IMR-90 (cell line): Measurements from ENCODE around the gene MACF1. TPM values are rescaled to one million over a fixed set of nuclear protein-coding genes. Genes with fewer than 3 reads are reported as not detected.

Experiments used
- ATAC-seq: fragments of 200-7000 bp; cut with Tn5 transposase; 2 replicates; pipeline ENCODE4 v1.9.1; 2020; ENCODE audit warnings: low read depth, mild to moderate bottlenecking, moderate library complexity
- BruUV-seq: library from RNA; stranded (reverse); fragments of 400-500 nt; replicated peaks from 2 replicates; lab custom pipeline; 2021; lab: Mats Ljungman, UMichigan
- CTCF ChIA-PET: fragments of 300-600 bp; formaldehyde crosslinking; extraction: SDS; loops from one replicate; lab custom pipeline; 2021; ENCODE audit warnings: antibody characterized with exemption; lab: Yijun Ruan, JAX
- POLR2A ChIA-PET: fragments of 300-600 bp; sonication (Branson Sonifier 250); formaldehyde crosslinking; loops from one replicate; lab custom pipeline; 2022; ENCODE audit warnings: antibody characterized with exemption; ENCODE audit not compliant: unreplicated experiment; lab: Charles Lee
- DNase-seq: peaks from one replicate; pipeline ENCODE4 v3.0.0; 2013
- H2AFZ ChIP-seq: replicated peaks from 2 replicates; pipeline ENCODE3; 2013; ENCODE audit warnings: low read length, mild to moderate bottlenecking; ENCODE audit not compliant: poor library complexity
- H2AK5ac ChIP-seq: 2 replicates; pipeline ENCODE4 v1.6.1; 2013; ENCODE audit warnings: low read depth, low read length, inconsistent platforms
- H2AK9ac ChIP-seq: replicated peaks from 2 replicates; pipeline ENCODE3; 2013; ENCODE audit warnings: mild to moderate bottlenecking, low read depth, low read length, moderate library complexity; ENCODE audit not compliant: poor library complexity
- H2BK120ac ChIP-seq: 2 replicates; pipeline ENCODE4 v1.6.1; 2013; ENCODE audit warnings: low read depth, low read length, inconsistent platforms
- H2BK15ac ChIP-seq: 3 replicates; pipeline ENCODE4 v1.6.1; 2013; ENCODE audit warnings: low read depth, low read length, inconsistent platforms
- H2BK20ac ChIP-seq: 2 replicates; pipeline ENCODE4 v1.6.1; 2013; ENCODE audit warnings: low read depth, mild to moderate bottlenecking, inconsistent platforms, low read length, moderate library complexity
- H2BK5ac ChIP-seq: 2 replicates; pipeline ENCODE4 v1.6.1; 2013; ENCODE audit warnings: mild to moderate bottlenecking, low read depth, low read length, inconsistent platforms; ENCODE audit not compliant: poor library complexity, severe bottlenecking
- H3K14ac ChIP-seq: replicated peaks from 2 replicates; pipeline ENCODE4 v1.6.1; 2013; ENCODE audit warnings: low read depth, low read length, inconsistent platforms
- H3K18ac ChIP-seq: 2 replicates; pipeline ENCODE4 v1.6.1; 2013; ENCODE audit warnings: low read depth, low read length, control low read depth
- H3K23ac ChIP-seq: 2 replicates; pipeline ENCODE4 v1.6.1; 2013; ENCODE audit warnings: low read depth, low read length, inconsistent platforms
- H3K27ac ChIP-seq: 2 replicates; pipeline ENCODE4 v1.5.1; 2013; ENCODE audit warnings: mild to moderate bottlenecking, control low read depth, low read length; ENCODE audit not compliant: insufficient read depth
- H3K27me3 ChIP-seq: 2 replicates; pipeline ENCODE4 v1.6.1; 2013; ENCODE audit warnings: low read length; ENCODE audit not compliant: control insufficient read depth, insufficient read depth
- H3K36me3 ChIP-seq: 2 replicates; pipeline ENCODE4 v1.6.1; 2013; ENCODE audit warnings: low read length, mixed read lengths; ENCODE audit not compliant: control insufficient read depth, insufficient read depth
- H3K4ac ChIP-seq: 2 replicates; pipeline ENCODE4 v1.6.1; 2013; ENCODE audit warnings: low read depth, low read length, inconsistent platforms
- H3K4me1 ChIP-seq: 2 replicates; pipeline ENCODE4 v1.6.1; 2013; ENCODE audit warnings: low read length, mixed read lengths; ENCODE audit not compliant: control insufficient read depth, insufficient read depth
- H3K4me2 ChIP-seq: 2 replicates; pipeline ENCODE4 v1.6.1; 2013; ENCODE audit warnings: low read depth, mild to moderate bottlenecking, control low read depth, low read length, moderate library complexity
- H3K4me3 ChIP-seq: 2 replicates; pipeline ENCODE4 v1.5.1; 2013; ENCODE audit warnings: low read depth, mild to moderate bottlenecking, control low read depth, low read length, moderate library complexity; ENCODE audit not compliant: insufficient read depth
- H3K56ac ChIP-seq: 2 replicates; pipeline ENCODE4 v1.6.1; 2013; ENCODE audit warnings: low read length, inconsistent platforms; ENCODE audit not compliant: insufficient read depth; ENCODE audit errors: extremely low read depth
- H3K79me1 ChIP-seq, 2 experiments: 2 replicates each; pipeline ENCODE4 v1.6.1; 2013; ENCODE audit warnings: low read length in 2 of 2, inconsistent platforms in 1 of 2, low read depth in 1 of 2
- H3K9ac ChIP-seq: 2 replicates; pipeline ENCODE4 v1.6.1; 2013; ENCODE audit warnings: low read depth, low read length, control low read depth
- H3K9me1 ChIP-seq: 2 replicates; pipeline ENCODE4 v1.6.1; 2013; ENCODE audit warnings: low read length, inconsistent platforms; ENCODE audit not compliant: insufficient read depth
- H3K9me3 ChIP-seq: 2 replicates; pipeline ENCODE4 v1.6.1; 2013; ENCODE audit warnings: low read length; ENCODE audit not compliant: control insufficient read depth, insufficient read depth
- H4K20me1 ChIP-seq: 2 replicates; pipeline ENCODE4 v1.6.1; 2013; ENCODE audit warnings: low read length, inconsistent platforms; ENCODE audit not compliant: insufficient read depth
- H4K5ac ChIP-seq: 2 replicates; pipeline ENCODE4 v1.6.1; 2013; ENCODE audit warnings: mild to moderate bottlenecking, low read depth, low read length, control low read depth
- H4K8ac ChIP-seq, 2 experiments: 2 replicates each; pipeline ENCODE4 v1.6.1; 2013; ENCODE audit warnings: low read depth in 2 of 2, low read length in 2 of 2, control low read depth in 1 of 2, inconsistent platforms in 1 of 2
- H4K91ac ChIP-seq: 2 replicates; pipeline ENCODE4 v1.6.1; 2013; ENCODE audit warnings: low read depth, low read length, inconsistent platforms; ENCODE audit not compliant: insufficient read depth
- FOS ChIP-seq: fragments of 150-350 bp; IDR thresholded peaks from 2 replicates; pipeline ENCODE4 v1.6.1; 2016; ENCODE audit warnings: low read depth, low read length
- MAFK ChIP-seq: IDR thresholded peaks from 2 replicates; pipeline ENCODE4 v1.6.1; 2012; ENCODE audit warnings: low read depth, low read length, improper control_type of control experiment
- MXI1 ChIP-seq: IDR thresholded peaks from 2 replicates; pipeline ENCODE4 v1.6.1; 2012; ENCODE audit warnings: low read depth, mild to moderate bottlenecking, low read length, moderate library complexity, borderline replicate concordance
- WGBS, 2 experiments: methylation state at CpG; one replicate each; pipeline versions ENCODE4 v1.1.5 to v1.1.7; 2013; ENCODE audit warnings: missing lambda C conversion rate in 2 of 2; ENCODE audit not compliant: insufficient read length in 1 of 2; ENCODE audit errors: extremely low coverage in 2 of 2; 5-methylcytosine and 5-hydroxymethylcytosine counted together
- dilution Hi-C: fragments of 300-500 bp; cut with HindIII; formaldehyde crosslinking; loops from one replicate; pipeline ENCODE4 v1.14.3; 2018; ENCODE audit warnings: low sequenced_read_pairs; ENCODE audit not compliant: unreplicated experiment
- in situ Hi-C: fragments of 300-500 bp; cut with MboI; formaldehyde crosslinking; loops from 3 replicates; pipeline ENCODE4 v1.14.3; 2019; ENCODE audit warnings: low sequenced_read_pairs, inconsistent platforms, mixed read lengths
- intact Hi-C: fragments of 100-400 bp; cut with micrococcal nuclease; formaldehyde crosslinking; loops from 2 replicates; pipeline ENCODE4 v1.10.0; 2022
- polyA plus RNA-seq, 3 experiments: library from polyadenylated mRNA; depleted of rRNA; stranded (reverse); fragments of >200 nt; gene quantifications; 2 replicates each; pipeline ENCODE4 v1.2.3, GENCODE V29; 2012; ENCODE audit warnings: low replicate concordance in 1 of 3
- total RNA-seq: library from RNA; depleted of rRNA; stranded (reverse); fragments of >200 nt; gene quantifications from 2 replicates; pipeline ENCODE4 v1.2.3, GENCODE V29; 2012

The MACF1 gene
- total and polyA plus RNA-seq, 2 of the 4 experiments (the other 2 are of a cell fraction) = 67.6 to 369 TPM

- ATAC-seq = no peak
- H3K4ac ChIP-seq = peak overlapping the region; percentile 51
- H2BK5ac ChIP-seq = peak overlapping the region; percentile 81
- no peak overlapping the region for H4K5ac ChIP-seq
- 0 out of 2 replicates have a peak overlapping the region, but pooled peaks have one; percentile 31 for H2AK5ac ChIP-seq
- peak overlapping the region; percentile 37; the same call in 1 of the 2 replicates for H3K18ac ChIP-seq
- H2BK20ac ChIP-seq = peak overlapping the region; percentile 40
- H2AFZ ChIP-seq = no peak overlapping the region
- ChIA-PET CTCF (interaction anchor here (0.6 to 2.5 kb wide), 8 partner anchors 11 to 288 kb away, joined by 3 to 32 read pairs (median 4); no protein-coding TSS in a partner anchor), POLR2A (no interaction called here)
- intact Hi-C loops (loop anchor here (1.0 kb wide), 1 partner anchor 24 kb away; no protein-coding TSS in a partner anchor), dilution Hi-C loops (no loop called here), in situ Hi-C loops (no loop called here)
- no peak overlapping the region for H3K4me3 ChIP-seq
- H3K14ac ChIP-seq = peak overlapping the region; percentile 62; the same call in 1 of the 2 replicates
- H4K20me1 ChIP-seq = peaks cover 15% of the 10 kb centered on the region; the same call in 1 of the 2 replicates
- no peaks in the 10 kb centered on the region for H3K9me3 ChIP-seq
- no TSS peak for BruUV-seq
- H3K56ac ChIP-seq = peak overlapping the region; percentile 49; the same call in 1 of the 2 replicates
- H3K9ac ChIP-seq = no peak overlapping the region
- peaks cover 16% of the 10 kb centered on the region for H3K9me1 ChIP-seq
- peak overlapping the region; percentile 65 for H3K27ac ChIP-seq
- H3K4me2 ChIP-seq = peak overlapping the region; percentile 20; the same call in 1 of the 2 replicates
- H2BK15ac ChIP-seq = 0 out of 3 replicates have a peak overlapping the region, but pooled peaks have one; percentile 10
- TF ChIP-seq MAFK (no peak), MXI1 (no peak), FOS (no peak)
- peak overlapping the region in 1 of 2 experiments; percentile 59; a peak in 1 of 4 replicates for H4K8ac ChIP-seq
- peak overlapping the region; percentile 50 for H4K91ac ChIP-seq
- WGBS, 2 experiments = no CpG with 5 or more reads among the region's 5 CpGs
- H2AK9ac ChIP-seq = no peak overlapping the region
- peak overlapping the region; percentile 4; the same call in 1 of the 2 replicates for H3K23ac ChIP-seq
- DNase-seq = no peak
- H3K4me1 ChIP-seq = peaks cover 19% of the 10 kb centered on the region
- no peaks in the 10 kb centered on the region for H3K27me3 ChIP-seq
- peaks cover 15 to 45% of the 10 kb centered on the region in 2 experiments for H3K79me1 ChIP-seq
- H3K36me3 ChIP-seq = peaks cover 20% of the 10 kb centered on the region
- H2BK120ac ChIP-seq = peak overlapping the region; percentile 52
These were observed 182.5 kb downstream of the MACF1 start for GRCh38 chr1:39386997-39387396.
